GM19467 (cell line): Measurements from ENCODE around the gene MPC1.
"Not testable (repeated sequence)": the region's sequence is repeated elsewhere in the genome, so short reads cannot be mapped to it uniquely, and the experiment has no call there.

Source experiments
- ATAC-seq: cut with Tn5 transposase; IDR thresholded peaks from one replicate; pipeline ENCODE4 v1.9.1; 2021; ENCODE audit warnings: mild to moderate bottlenecking, moderate library complexity; ENCODE audit not compliant: unreplicated experiment

Gene MPC1

GRCh38 chr6:166408936-166409755 lies 26.4 kb upstream of the MPC1 start:
- no peak for ATAC-seq

GRCh38 chr6:166406197-166406596 lies 23.5 kb upstream of the MPC1 start:
- ATAC-seq: no peak

- ATAC-seq: no peak
Observed at GRCh38 chr6:166405386-166405785, 22.6 kb upstream of the MPC1 start.

GRCh38 chr6:166402582-166403277 lies 20.0 kb upstream of the MPC1 start:
- ATAC-seq: no peak

GRCh38 chr6:166400649-166401250 lies 18.0 kb upstream of the MPC1 start:
- ATAC-seq: peak; percentile 80

GRCh38 chr6:166400181-166400580 lies 17.4 kb upstream of the MPC1 start:
- ATAC-seq: no peak

GRCh38 chr6:166398348-166398747 lies 15.6 kb upstream of the MPC1 start:
- ATAC-seq: no peak

GRCh38 chr6:166397849-166398248 lies 15.1 kb upstream of the MPC1 start:
- no peak for ATAC-seq

- no peak for ATAC-seq
Observed at GRCh38 chr6:166395778-166396177, 13.0 kb upstream of the MPC1 start.

GRCh38 chr6:166395351-166395750 lies 12.6 kb upstream of the MPC1 start:
- no peak for ATAC-seq

- ATAC-seq: no peak
Observed at GRCh38 chr6:166394036-166394892, 11.5 kb upstream of the MPC1 start.

GRCh38 chr6:166393535-166393823 lies 10.7 kb upstream of the MPC1 start:
- no peak for ATAC-seq

- not testable (repeated sequence) for ATAC-seq
Observed at GRCh38 chr6:166392755-166393534, 10.2 kb upstream of the MPC1 start.

GRCh38 chr6:166389119-166389518 lies 6.4 kb upstream of the MPC1 start:
- ATAC-seq: no peak

- no peak for ATAC-seq
Observed at GRCh38 chr6:166388290-166389004, 5.7 kb upstream of the MPC1 start.

GRCh38 chr6:166387642-166388289 lies 5.0 kb upstream of the MPC1 start:
- ATAC-seq: no peak

GRCh38 chr6:166387098-166387497 lies 4.4 kb upstream of the MPC1 start:
- ATAC-seq: not testable (repeated sequence)

- ATAC-seq: no peak
Observed at GRCh38 chr6:166386111-166386510, 3.4 kb upstream of the MPC1 start.

- not testable (repeated sequence) for ATAC-seq
Observed at GRCh38 chr6:166383802-166384363, 1.1 kb upstream of the MPC1 start.
